Body of pancreas (tissue), 4 donors: ENCODE data around the gene PTPRM. TPM values are rescaled to one million over a fixed set of nuclear protein-coding genes. Genes with fewer than 3 reads are reported as not detected.
A peak's percentile ranks its signal among the peaks of the same experiment; 100 is the strongest.

Source experiments
- ATAC-seq: fragments of 150-250 bp; one replicate; pipeline ENCODE4 v1.9.1; 2016
- DNase-seq, 4 donors: peaks; one replicate each; pipeline ENCODE4 v3.0.0-alpha.2; 2019
- H3K27ac ChIP-seq, 4 donors: fragments of 200-600 bp; sonication (generic); 1 replicate in 3 of 4; 2 replicates in 1 of 4; pipeline versions ENCODE4 v1.5.1 to v1.6.1; 2016 to 2019; ENCODE audit warnings: mild to moderate bottlenecking in 1 of 4, mixed read lengths in 1 of 4, moderate library complexity in 1 of 4
- H3K27me3 ChIP-seq, 2 donors: fragments of 200-600 bp; sonication (generic); one replicate each; pipeline ENCODE4 v1.6.0; 2016; ENCODE audit warnings: mild to moderate bottlenecking in 1 of 2
- H3K36me3 ChIP-seq, 2 donors: fragments of 200-600 bp; sonication (generic); replicated peaks in 1 of 2; 2 replicates each; pipeline ENCODE4 v1.5.1; 2016; ENCODE audit warnings: low read depth in 2 of 2; ENCODE audit not compliant: insufficient read depth in 1 of 2
- H3K4me1 ChIP-seq: fragments of 200-600 bp; sonication (generic); one replicate; pipeline ENCODE4 v1.6.0; 2016
- H3K4me3 ChIP-seq, 2 donors: fragments of 200-600 bp; sonication (generic); 1 replicate in 1 of 2; 2 replicates in 1 of 2; pipeline ENCODE4 v1.5.1; 2016 to 2019
- H3K9me3 ChIP-seq, 3 donors: fragments of 200-600 bp; sonication (generic); 1 replicate in 2 of 3; 2 replicates in 1 of 3; pipeline ENCODE4 v1.5.1; 2016
- CTCF ChIP-seq, 7 experiments: fragments of 450-650 bp in 4 of 7; fragments of 200-600 bp in 3 of 7; sonication (generic) in 3 of 7; IDR thresholded peaks; one replicate each; pipeline ENCODE4 v1.5.1; 2016 to 2019; ENCODE audit warnings: antibody characterized with exemption in 7 of 7
- POLR2A ChIP-seq, 3 donors: fragments of 450-650 bp; IDR thresholded peaks; one replicate each; pipeline ENCODE4 v1.6.1; 2016; ENCODE audit warnings: antibody characterized with exemption in 3 of 3, mild to moderate bottlenecking in 2 of 3
- WGBS, 2 donors: methylation state at CpG; one replicate each; pipeline ENCODE4 v1.1.5; 2017; 5-methylcytosine and 5-hydroxymethylcytosine counted together
- intact Hi-C: fragments of 100-400 bp; cut with DNase I; formaldehyde crosslinking; loops from one replicate; pipeline ENCODE4 v1.15.1; 2023
- total RNA-seq, 2 donors: library from RNA; depleted of rRNA; stranded (reverse); fragments of >200 nt; gene quantifications; one replicate each; pipeline ENCODE4 v1.1.0, GENCODE V29; 2016

The PTPRM gene
- total RNA-seq, 2 donors from 2014 or later = 38.2 to 48.0 TPM

- Histone ChIP-seq H3K4me1 (no peaks in the 10 kb centered on the region), H3K4me3 (no peak overlapping the region), H3K36me3 (no peaks in the 10 kb centered on the region), H3K27ac (no peak overlapping the region), H3K9me3 (no peaks in the 10 kb centered on the region), H3K27me3 (no peaks in the 10 kb centered on the region)
- TF ChIP-seq POLR2A (IDR thresholded peaks at IDR 0.05) (no peak), CTCF (IDR thresholded peaks at IDR 0.05) (peak in 2 of 7 experiments; percentile 12 to 17)
- DNase-seq (peak in 1 of 4 donors; percentile 12), ATAC-seq (no peak)
- intact Hi-C loops = loop anchor here (10.0 kb wide), 1 partner anchor 45 kb away; no protein-coding TSS in a partner anchor
- WGBS, 2 donors = 44 to 66% methylated on average over 5 of the region's 5 CpGs
These were observed 882.9 kb downstream of the PTPRM start for GRCh38 chr18:8450013-8450412.

- intact Hi-C loops = loop anchor here (10.0 kb wide), 1 partner anchor 46 kb away; no protein-coding TSS in a partner anchor
- no peaks in the 10 kb centered on the region for H3K9me3 ChIP-seq
- DNase-seq (no peak), ATAC-seq (no peak)
- TF ChIP-seq CTCF (IDR thresholded peaks at IDR 0.05) (no peak), POLR2A (IDR thresholded peaks at IDR 0.05) (no peak)
- no peaks in the 10 kb centered on the region for H3K36me3 ChIP-seq
- H3K4me3 ChIP-seq = no peak overlapping the region
- H3K27me3 ChIP-seq = no peaks in the 10 kb centered on the region
- H3K4me1 ChIP-seq = no peaks in the 10 kb centered on the region
- no peak overlapping the region for H3K27ac ChIP-seq
- 79 to 86% methylated on average over 13 of the region's 13 CpGs for WGBS, 2 donors
These were observed 884.0 kb downstream of the PTPRM start for GRCh38 chr18:8450898-8451665.

- ATAC-seq = no peak
- no peaks in the 10 kb centered on the region for H3K9me3 ChIP-seq
- no peaks in the 10 kb centered on the region for H3K4me1 ChIP-seq
- no peak overlapping the region for H3K4me3 ChIP-seq
- no peaks in the 10 kb centered on the region for H3K36me3 ChIP-seq
- TF ChIP-seq POLR2A (IDR thresholded peaks at IDR 0.05) (no peak), CTCF (IDR thresholded peaks at IDR 0.05) (no peak)
- no peak overlapping the region for H3K27ac ChIP-seq
- WGBS, 2 donors = 39 to 54% methylated on average over 3 of the region's 3 CpGs
- intact Hi-C loops = loop anchor here (10.0 kb wide), 1 partner anchor 49 kb away; no protein-coding TSS in a partner anchor
- H3K27me3 ChIP-seq = no peaks in the 10 kb centered on the region
- no peak for DNase-seq
These were observed 886.4 kb downstream of the PTPRM start for GRCh38 chr18:8453528-8453927.

GRCh38 chr18:8454136-8454535, 887.0 kb downstream of the PTPRM start:
- WGBS, 2 donors = 29 to 71% methylated on average over 1 of the region's 1 CpG

More at GRCh38 chr18:8454136-8454535, 887.0 kb downstream of the PTPRM start:
- Histone ChIP-seq H3K36me3 (no peaks in the 10 kb centered on the region), H3K4me1 (no peaks in the 10 kb centered on the region), H3K27me3 (no peaks in the 10 kb centered on the region), H3K4me3 (no peak overlapping the region), H3K27ac (no peak overlapping the region), H3K9me3 (no peaks in the 10 kb centered on the region)
- intact Hi-C loops = loop anchor here (10.0 kb wide), 1 partner anchor 49 kb away; no protein-coding TSS in a partner anchor
- TF ChIP-seq POLR2A (IDR thresholded peaks at IDR 0.05) = no peak
- no peak for TF ChIP-seq CTCF (IDR thresholded peaks at IDR 0.05)
- no peak for ATAC-seq
- no peak for DNase-seq
